H1 (cell line): Measurements from ENCODE around the gene FUT2. TPM values are rescaled to one million over a fixed set of nuclear protein-coding genes. Genes with fewer than 3 reads are reported as not detected.

Experiments used
- CTCF ChIA-PET: fragments of 300-600 bp; sonication (Branson Sonifier 250); formaldehyde crosslinking; loops from one replicate; lab custom pipeline; 2021; ENCODE audit not compliant: partially characterized antibody; lab: Charles Lee
- POLR2A ChIA-PET: fragments of 300-600 bp; sonication (Branson Sonifier 250); formaldehyde crosslinking; loops from one replicate; lab custom pipeline; 2021; ENCODE audit warnings: inconsistent platforms; ENCODE audit not compliant: partially characterized antibody; lab: Charles Lee
- DNase-seq, 2 experiments: peaks; one replicate each; pipeline versions ENCODE4 v3.0.0 to v3.0.0-alpha.2; 2010 to 2022; ENCODE audit warnings: low spot score in 2 of 2, low read depth in 1 of 2, mixed read lengths in 1 of 2
- FAIRE-seq: peaks from 2 replicates; lab custom pipeline; 2011; peaks lifted over from hg19 to GRCh38; lab: Jason Lieb, UNC
- H2AFZ ChIP-seq: 2 replicates; pipeline ENCODE4 v1.8.1; 2012; ENCODE audit warnings: low read length, inconsistent platforms
- H2AK5ac ChIP-seq: 2 replicates; pipeline ENCODE4 v1.6.1; 2013; ENCODE audit warnings: low read depth, low read length
- H2BK120ac ChIP-seq: replicated peaks from 2 replicates; pipeline ENCODE3; 2013; ENCODE audit warnings: low read depth, low read length, inconsistent platforms
- H2BK12ac ChIP-seq: 2 replicates; pipeline ENCODE4 v1.6.1; 2013; ENCODE audit warnings: low read depth, low read length
- H2BK15ac ChIP-seq: 2 replicates; pipeline ENCODE4 v1.6.1; 2013; ENCODE audit warnings: low read length
- H2BK20ac ChIP-seq: 2 replicates; pipeline ENCODE4 v1.6.1; 2013; ENCODE audit warnings: low read length
- H2BK5ac ChIP-seq: 2 replicates; pipeline ENCODE4 v1.6.1; 2013; ENCODE audit warnings: low read depth, low read length
- H3K14ac ChIP-seq: 2 replicates; pipeline ENCODE4 v1.6.1; 2013; ENCODE audit warnings: inconsistent platforms; ENCODE audit not compliant: insufficient read length
- H3K18ac ChIP-seq: 2 replicates; pipeline ENCODE4 v1.6.1; 2013; ENCODE audit warnings: low read length; ENCODE audit errors: extremely low read depth
- H3K23ac ChIP-seq: 2 replicates; pipeline ENCODE4 v1.6.1; 2013; ENCODE audit warnings: inconsistent platforms; ENCODE audit not compliant: insufficient read length
- H3K23me2 ChIP-seq: 2 replicates; pipeline ENCODE4 v1.6.1; 2013; ENCODE audit warnings: low read depth, low read length
- H3K27ac ChIP-seq: 2 replicates; pipeline ENCODE4 v1.6.1; 2011; ENCODE audit warnings: low read depth, low read length, inconsistent platforms
- H3K27me3 ChIP-seq, 4 experiments: replicated peaks in 1 of 4; 1 replicate in 1 of 4; 2 replicates in 3 of 4; pipeline versions ENCODE4 v1.6.1 to v1.8.1; 2011 to 2013; ENCODE audit warnings: low read length in 3 of 4, mild to moderate bottlenecking in 3 of 4, inconsistent platforms in 2 of 4, mixed read lengths in 2 of 4, moderate library complexity in 1 of 4; ENCODE audit not compliant: control insufficient read depth in 3 of 4, insufficient read depth in 3 of 4; ENCODE audit errors: extremely low read depth in 1 of 4
- H3K36me3 ChIP-seq, 4 experiments: 2 replicates each; pipeline versions ENCODE4 v1.6.1 to v1.8.1; 2011 to 2013; ENCODE audit warnings: mild to moderate bottlenecking in 4 of 4, low read length in 3 of 4, moderate library complexity in 2 of 4, control low read depth in 1 of 4, inconsistent platforms in 1 of 4; ENCODE audit not compliant: insufficient read depth in 4 of 4, control insufficient read depth in 2 of 4
- H3K4ac ChIP-seq: replicated peaks from 2 replicates; pipeline ENCODE3; 2013; ENCODE audit warnings: low read length, low read depth, mixed read lengths, inconsistent platforms; ENCODE audit not compliant: insufficient read length
- H3K4me1 ChIP-seq, 4 experiments: replicated peaks in 1 of 4; 1 replicate in 1 of 4; 2 replicates in 3 of 4; pipeline versions ENCODE4 v1.6.1 to v1.8.1; 2011 to 2013; ENCODE audit warnings: low read length in 3 of 4, inconsistent platforms in 2 of 4, mixed read lengths in 1 of 4; ENCODE audit not compliant: insufficient read depth in 4 of 4, control insufficient read depth in 3 of 4
- H3K4me2 ChIP-seq, 2 experiments: 2 replicates each; pipeline versions ENCODE4 v1.6.1 to v1.8.1; 2011 to 2013; ENCODE audit warnings: low read depth in 2 of 2, low read length in 2 of 2, control low read depth in 1 of 2, inconsistent platforms in 1 of 2, mild to moderate bottlenecking in 1 of 2; ENCODE audit not compliant: insufficient read depth in 1 of 2
- H3K4me3 ChIP-seq, 4 experiments: fragments of 200-600, 300-600 bp in 1 of 4; sonication (generic), shearing (Covaris generic), sonication (Bioruptor Twin) in 1 of 4; 2 replicates each; pipeline versions ENCODE4 v1.5.1 to v1.8.1; 2011 to 2016; ENCODE audit warnings: low read length in 4 of 4, low read depth in 3 of 4, control low read depth in 2 of 4, inconsistent platforms in 2 of 4, mild to moderate bottlenecking in 2 of 4, mixed read lengths in 1 of 4, moderate library complexity in 1 of 4; ENCODE audit not compliant: insufficient read depth in 2 of 4; ENCODE audit errors: extremely low read depth in 1 of 4
- H3K56ac ChIP-seq: replicated peaks from 2 replicates; pipeline ENCODE3; 2013; ENCODE audit warnings: low read depth, mild to moderate bottlenecking, mixed read lengths, low read length, inconsistent platforms; ENCODE audit not compliant: insufficient read length
- H3K79me1 ChIP-seq: 2 replicates; pipeline ENCODE4 v1.6.1; 2013; ENCODE audit warnings: low read depth, low read length, control low read depth
- H3K79me2 ChIP-seq, 2 experiments: 2 replicates each; pipeline versions ENCODE4 v1.6.1 to v1.8.1; 2012 to 2013; ENCODE audit warnings: low read length in 2 of 2, mild to moderate bottlenecking in 2 of 2, inconsistent platforms in 1 of 2; ENCODE audit not compliant: insufficient read depth in 2 of 2, control insufficient read depth in 1 of 2
- H3K9ac ChIP-seq, 4 experiments: replicated peaks in 1 of 4; 1 replicate in 1 of 4; 2 replicates in 3 of 4; pipeline versions ENCODE4 v1.6.1 to v1.8.1; 2011 to 2013; ENCODE audit warnings: low read depth in 3 of 4, low read length in 3 of 4, control low read depth in 2 of 4, mild to moderate bottlenecking in 2 of 4, moderate library complexity in 2 of 4, inconsistent platforms in 1 of 4; ENCODE audit errors: extremely low read depth in 1 of 4
- H3K9me3 ChIP-seq, 2 experiments: 2 replicates each; pipeline versions ENCODE4 v1.6.1 to v1.8.1; 2012 to 2013; ENCODE audit warnings: mild to moderate bottlenecking in 2 of 2, moderate library complexity in 2 of 2, control low read depth in 1 of 2, inconsistent platforms in 1 of 2, low read depth in 1 of 2, low read length in 1 of 2, mixed read lengths in 1 of 2; ENCODE audit not compliant: insufficient read depth in 2 of 2
- H4K20me1 ChIP-seq, 2 experiments: replicated peaks in 1 of 2; 2 replicates each; pipeline versions ENCODE3 to v1.8.1; 2011 to 2013; ENCODE audit warnings: inconsistent platforms in 2 of 2, low read length in 2 of 2, mild to moderate bottlenecking in 1 of 2; ENCODE audit not compliant: insufficient read depth in 2 of 2, control insufficient read depth in 1 of 2
- H4K5ac ChIP-seq: 2 replicates; pipeline ENCODE4 v1.6.1; 2013; ENCODE audit warnings: low read length, low read depth, mixed read lengths, inconsistent platforms; ENCODE audit not compliant: insufficient read length
- H4K8ac ChIP-seq: 2 replicates; pipeline ENCODE4 v1.8.0; 2013; ENCODE audit warnings: mild to moderate bottlenecking, moderate library complexity, low read length, inconsistent platforms; ENCODE audit not compliant: insufficient read depth; ENCODE audit errors: extremely low read depth
- H4K91ac ChIP-seq: replicated peaks from 2 replicates; pipeline ENCODE3; 2013; ENCODE audit warnings: low read length, mixed read lengths, inconsistent platforms; ENCODE audit not compliant: insufficient read length
- FOSL1 ChIP-seq: IDR thresholded peaks from 2 replicates; pipeline ENCODE4 v1.6.1; 2011; ENCODE audit warnings: mild to moderate bottlenecking, low read depth, low read length, moderate library complexity; ENCODE audit not compliant: insufficient read depth
- SIX5 ChIP-seq: IDR thresholded peaks from 2 replicates; pipeline ENCODE4 v1.6.1; 2011; ENCODE audit warnings: mild to moderate bottlenecking, low read depth, low read length
- SP1 ChIP-seq: IDR thresholded peaks from 2 replicates; pipeline ENCODE4 v1.6.1; 2011; ENCODE audit warnings: low read depth, low read length
- SP2 ChIP-seq: IDR thresholded peaks from 2 replicates; pipeline ENCODE4 v1.6.1; 2012; ENCODE audit warnings: mild to moderate bottlenecking, low read length, inconsistent platforms
- WGBS, 2 experiments: shearing (Covaris generic) in 1 of 2; methylation state at CpG; one replicate each; pipeline versions ENCODE4 v1.1.6 to v1.1.7; 2013 to 2015; ENCODE audit warnings: low lambda C conversion rate in 2 of 2, mixed read lengths in 2 of 2, inconsistent platforms in 1 of 2, low coverage in 1 of 2, missing lambda C conversion rate in 1 of 2; ENCODE audit not compliant: insufficient replicate concordance in 2 of 2, insufficient coverage in 1 of 2, insufficient read length in 1 of 2; ENCODE audit errors: extremely low coverage in 1 of 2, missing lambda C conversion rate in 1 of 2; 5-methylcytosine and 5-hydroxymethylcytosine counted together
- polyA plus RNA-seq, 7 experiments: library from polyadenylated mRNA; depleted of rRNA in 3 of 7; stranded (reverse) in 5 of 7; unstranded in 2 of 7; fragments of >200 nt in 5 of 7; fragments of 200-250 nt in 2 of 7; gene quantifications; 1 replicate in 5 of 7; 2 replicates in 1 of 7; 4 replicates in 1 of 7; pipeline versions ENCODE4 v1.2.1 to v1.2.3, GENCODE V29; 2011 to 2013; ENCODE audit warnings: missing spikeins in 2 of 7, mixed read lengths in 2 of 7
- total RNA-seq: library from RNA; stranded (reverse); fragmentation: NEBNext Ultra II Directional; extraction: Animal tissue kit (Norgen Biotek cat#: 25700); gene quantifications from 2 replicates; pipeline ENCODE4 v1.2.1, GENCODE V29; 2021
- TF ChIP-seq, protein P1 (sequence below), 3 experiments: IDR thresholded peaks; 1 replicate in 2 of 3; 2 replicates in 1 of 3; pipeline versions ENCODE4 v1.5.1 to v1.6.1; 2011; ENCODE audit warnings: low read length in 3 of 3, mild to moderate bottlenecking in 3 of 3, inconsistent platforms in 2 of 3, low read depth in 1 of 3, moderate library complexity in 1 of 3; ENCODE audit not compliant: insufficient read depth in 1 of 3; ENCODE audit errors: control extremely low read depth in 1 of 3

Gene FUT2
- total and polyA plus RNA-seq, 2 of the 8 experiments (the other 6 are each of a cell fraction or from before 2014, with no cell fraction given): 5.0 to 5.6 TPM

DNA sequence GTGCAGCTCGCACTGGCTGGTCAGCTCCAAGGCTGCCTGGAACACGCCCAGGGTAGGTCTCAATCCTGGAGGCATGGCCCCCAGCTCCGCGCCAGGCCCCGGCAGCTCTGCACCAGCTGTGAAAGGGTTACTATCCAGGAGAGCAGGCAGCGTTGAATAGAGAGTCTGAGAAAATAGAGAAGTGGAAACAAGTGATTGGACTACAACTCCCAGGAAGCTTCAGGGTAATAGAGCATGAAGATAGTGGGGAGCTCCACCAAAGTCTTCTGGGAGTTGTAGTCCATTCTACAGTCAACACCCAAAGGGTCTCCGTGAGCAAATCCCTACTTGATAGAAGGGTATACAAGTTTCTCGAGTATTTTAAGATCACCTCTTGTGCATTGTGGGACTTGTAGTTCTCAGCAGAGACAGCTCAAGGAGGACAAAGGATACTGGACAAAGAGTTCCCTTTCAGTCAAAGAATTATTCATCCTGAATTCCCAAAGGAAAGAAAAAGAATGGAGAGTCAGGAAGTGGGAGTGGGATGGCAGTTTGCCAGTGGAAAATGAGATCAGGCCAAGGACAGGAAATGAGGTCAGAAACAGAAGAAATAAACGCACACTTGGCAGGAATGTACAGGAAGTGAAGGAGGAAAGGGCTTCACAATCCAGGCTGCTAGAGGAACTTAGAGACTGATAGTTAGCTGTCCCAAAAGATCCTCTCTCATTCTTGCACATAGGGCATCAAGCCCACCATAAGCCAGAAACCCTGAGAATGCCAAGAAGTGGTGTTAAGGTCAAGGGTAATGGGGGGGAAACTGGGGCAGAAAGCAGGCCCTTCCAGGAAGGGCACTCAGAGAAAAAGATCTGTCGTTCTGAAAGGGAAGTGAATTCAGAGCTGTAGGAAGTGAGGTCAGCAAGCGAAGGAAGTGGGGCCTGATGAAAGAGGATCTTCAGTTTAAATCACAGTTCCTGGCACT lies 29.3 kb downstream of the FUT2 start:
- TF ChIP-seq SP1: no peak
- no peak for TF ChIP-seq FOSL1
- no peak for TF ChIP-seq SP2
- TF ChIP-seq SIX5: peak; percentile 98
- TF ChIP-seq, protein P1, sequence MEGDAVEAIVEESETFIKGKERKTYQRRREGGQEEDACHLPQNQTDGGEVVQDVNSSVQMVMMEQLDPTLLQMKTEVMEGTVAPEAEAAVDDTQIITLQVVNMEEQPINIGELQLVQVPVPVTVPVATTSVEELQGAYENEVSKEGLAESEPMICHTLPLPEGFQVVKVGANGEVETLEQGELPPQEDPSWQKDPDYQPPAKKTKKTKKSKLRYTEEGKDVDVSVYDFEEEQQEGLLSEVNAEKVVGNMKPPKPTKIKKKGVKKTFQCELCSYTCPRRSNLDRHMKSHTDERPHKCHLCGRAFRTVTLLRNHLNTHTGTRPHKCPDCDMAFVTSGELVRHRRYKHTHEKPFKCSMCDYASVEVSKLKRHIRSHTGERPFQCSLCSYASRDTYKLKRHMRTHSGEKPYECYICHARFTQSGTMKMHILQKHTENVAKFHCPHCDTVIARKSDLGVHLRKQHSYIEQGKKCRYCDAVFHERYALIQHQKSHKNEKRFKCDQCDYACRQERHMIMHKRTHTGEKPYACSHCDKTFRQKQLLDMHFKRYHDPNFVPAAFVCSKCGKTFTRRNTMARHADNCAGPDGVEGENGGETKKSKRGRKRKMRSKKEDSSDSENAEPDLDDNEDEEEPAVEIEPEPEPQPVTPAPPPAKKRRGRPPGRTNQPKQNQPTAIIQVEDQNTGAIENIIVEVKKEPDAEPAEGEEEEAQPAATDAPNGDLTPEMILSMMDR (IDR thresholded peaks at IDR 0.05; ENCODE audit: control extremely low read depth in 1 of 3, insufficient read depth in 1 of 3, low read depth in 1 of 3, low read length in 3 of 3): no peak
- no peak overlapping the region for H2AFZ ChIP-seq
- no peaks in the 10 kb centered on the region for H3K79me2 ChIP-seq
- H3K18ac ChIP-seq: no peak overlapping the region
- H2BK12ac ChIP-seq: peak overlapping the region; percentile 40; the same call in 1 of the 2 replicates
- ChIA-PET POLR2A (interaction anchor here (0.7 to 2.9 kb wide), 16 partner anchors 9 to 110 kb away, joined by 3 to 16 read pairs (median 5); partner anchors contain the start of genes CA11, FAM83E, IZUMO1 and RPL18), CTCF (interaction anchor here (0.8 to 5.1 kb wide), 8 partner anchors 9 to 79 kb away, joined by 3 to 33 read pairs (median 5); partner anchors contain the start of gene CA11)
- H3K27me3 ChIP-seq: no peaks in the 10 kb centered on the region
- H2BK20ac ChIP-seq: no peak overlapping the region
- no peak overlapping the region for H3K27ac ChIP-seq
- no peak overlapping the region for H3K14ac ChIP-seq
- H4K20me1 ChIP-seq: no peaks in the 10 kb centered on the region
- H4K5ac ChIP-seq: no peak overlapping the region
- H3K36me3 ChIP-seq: no peaks in the 10 kb centered on the region
- peaks cover 7% of the 10 kb centered on the region; the same call in 1 of the 2 replicates for H3K23me2 ChIP-seq
- peak overlapping the region; percentile 32; the same call in 1 of the 2 replicates for H2AK5ac ChIP-seq
- H2BK120ac ChIP-seq: no peak overlapping the region
- H3K4me2 ChIP-seq: no peak overlapping the region
- no peaks in the 10 kb centered on the region for H3K9me3 ChIP-seq
- no peak overlapping the region; a peak in 1 of 7 replicates for H3K9ac ChIP-seq
- no peak overlapping the region for H4K8ac ChIP-seq
- H3K79me1 ChIP-seq: no peaks in the 10 kb centered on the region
- DNase-seq (no peak), FAIRE-seq (peak; percentile 52)
- H3K4me1 ChIP-seq: peaks cover 0 to 11% (median under 1%) of the 10 kb centered on the region in 4 experiments; a peak in 4 of 7 replicates
- H3K4me3 ChIP-seq: no peak overlapping the region
- peak overlapping the region; percentile 23; the same call in 1 of the 2 replicates for H2BK15ac ChIP-seq
- H3K56ac ChIP-seq: no peak overlapping the region
- no peak overlapping the region for H3K4ac ChIP-seq
- 67% methylated on average over 11 of the region's 11 CpGs; no CpG with 5 or more reads in 1 of the 2 experiments for WGBS, 2 experiments
- peak overlapping the region; percentile 46; the same call in 1 of the 2 replicates for H2BK5ac ChIP-seq
- no peak overlapping the region for H3K23ac ChIP-seq
- H4K91ac ChIP-seq: no peak overlapping the region
